NCI-H146 (cell line): ENCODE results near the gene EPAS1.
"Not testable (repeated sequence)": the region's sequence is repeated elsewhere in the genome, so short reads cannot be mapped to it uniquely, and the experiment has no call there.

Experiments used
- DNase-seq: peaks from one replicate; lab custom pipeline; 2025; lab: John Stamatoyannopoulos, UW

Gene EPAS1

DNA sequence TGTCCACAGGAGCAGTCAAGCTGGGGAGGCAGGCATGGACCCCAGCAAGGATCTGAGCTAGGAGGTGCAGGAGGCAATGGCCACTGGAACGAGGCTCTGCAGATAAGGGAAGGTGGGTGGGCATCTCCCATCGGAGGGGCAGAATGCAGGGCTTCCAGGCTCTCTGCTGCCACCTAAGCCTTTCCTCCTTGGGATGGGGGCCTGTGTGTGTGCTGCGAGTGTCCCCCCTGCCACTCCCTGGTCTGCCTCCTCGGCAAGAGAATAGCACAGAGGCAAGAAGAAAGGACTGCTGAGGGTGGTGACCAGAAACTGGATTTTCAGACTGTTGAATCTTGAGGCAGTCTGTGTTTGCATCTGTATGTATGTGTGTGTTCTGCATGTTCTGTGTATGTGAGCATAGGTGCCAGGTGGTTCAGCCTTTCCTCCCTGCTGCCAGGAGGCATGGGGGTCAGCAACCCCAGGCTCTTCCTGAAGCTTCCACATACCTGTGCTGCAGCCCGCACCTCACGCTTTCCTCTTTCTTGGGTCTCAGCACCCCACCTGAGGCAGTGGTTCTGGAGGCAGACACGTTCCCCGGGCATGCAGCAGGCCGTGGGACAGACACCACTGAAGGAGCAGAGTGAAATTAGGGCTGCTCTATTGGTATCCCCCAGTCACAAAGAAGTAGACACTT, 86.7 kb downstream of the EPAS1 start:
- DNase-seq: no peak

DNA sequence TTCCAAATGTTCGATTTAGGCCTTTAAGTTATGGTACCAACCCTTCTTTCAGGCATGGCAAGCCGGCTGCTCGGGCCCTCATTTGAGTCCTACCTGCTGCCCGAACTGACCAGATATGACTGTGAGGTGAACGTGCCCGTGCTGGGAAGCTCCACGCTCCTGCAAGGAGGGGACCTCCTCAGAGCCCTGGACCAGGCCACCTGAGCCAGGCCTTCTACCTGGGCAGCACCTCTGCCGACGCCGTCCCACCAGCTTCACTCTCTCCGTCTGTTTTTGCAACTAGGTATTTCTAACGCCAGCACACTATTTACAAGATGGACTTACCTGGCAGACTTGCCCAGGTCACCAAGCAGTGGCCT, 87.2 kb downstream of the EPAS1 start:
- DNase-seq: no peak

DNA sequence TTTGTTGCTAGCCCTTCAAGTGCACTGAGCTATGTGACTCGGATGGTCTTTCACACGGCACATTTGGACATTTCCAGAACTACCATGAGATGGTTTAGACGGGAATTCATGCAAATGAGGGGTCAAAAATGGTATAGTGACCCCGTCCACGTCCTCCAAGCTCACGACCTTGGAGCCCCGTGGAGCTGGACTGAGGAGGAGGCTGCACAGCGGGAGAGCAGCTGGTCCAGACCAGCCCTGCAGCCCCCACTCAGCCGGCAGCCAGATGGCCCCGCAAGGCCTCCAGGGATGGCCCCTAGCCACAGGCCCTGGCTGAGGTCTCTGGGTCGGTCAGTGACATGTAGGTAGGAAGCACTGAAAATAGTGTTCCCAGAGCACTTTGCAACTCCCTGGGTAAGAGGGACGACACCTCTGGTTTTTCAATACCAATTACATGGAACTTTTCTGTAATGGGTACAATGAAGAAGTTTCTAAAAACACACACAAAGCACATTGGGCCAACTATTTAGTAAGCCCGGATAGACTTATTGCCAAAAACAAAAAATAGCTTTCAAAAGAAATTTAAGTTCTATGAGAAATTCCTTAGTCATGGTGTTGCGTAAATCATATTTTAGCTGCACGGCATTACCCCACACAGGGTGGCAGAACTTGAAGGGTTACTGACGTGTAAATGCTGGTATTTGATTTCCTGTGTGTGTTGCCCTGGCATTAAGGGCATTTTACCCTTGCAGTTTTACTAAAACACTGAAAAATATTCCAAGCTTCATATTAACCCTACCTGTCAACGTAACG, 88.8 kb downstream of the EPAS1 start:
- DNase-seq: no peak

DNA sequence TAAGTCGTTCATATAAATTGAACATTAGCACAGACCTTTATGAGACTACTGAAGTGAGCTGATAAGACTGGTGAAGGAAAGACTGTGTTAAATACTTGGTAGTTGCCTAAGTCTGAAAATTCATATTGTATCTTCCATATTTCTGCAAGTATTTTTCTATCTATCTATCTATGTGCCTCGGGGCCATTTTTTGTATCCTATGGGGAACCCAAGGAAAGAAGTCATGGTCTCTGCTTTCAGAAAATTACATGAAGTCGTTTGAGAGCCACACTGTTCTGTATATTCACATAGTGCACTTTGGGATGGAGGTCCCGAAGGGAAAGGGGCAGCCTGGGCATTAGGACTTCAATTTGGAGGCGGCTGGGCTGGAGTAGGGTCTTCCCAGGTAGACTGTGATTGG, 89.6 kb downstream of the EPAS1 start:
- DNase-seq: no peak

DNA sequence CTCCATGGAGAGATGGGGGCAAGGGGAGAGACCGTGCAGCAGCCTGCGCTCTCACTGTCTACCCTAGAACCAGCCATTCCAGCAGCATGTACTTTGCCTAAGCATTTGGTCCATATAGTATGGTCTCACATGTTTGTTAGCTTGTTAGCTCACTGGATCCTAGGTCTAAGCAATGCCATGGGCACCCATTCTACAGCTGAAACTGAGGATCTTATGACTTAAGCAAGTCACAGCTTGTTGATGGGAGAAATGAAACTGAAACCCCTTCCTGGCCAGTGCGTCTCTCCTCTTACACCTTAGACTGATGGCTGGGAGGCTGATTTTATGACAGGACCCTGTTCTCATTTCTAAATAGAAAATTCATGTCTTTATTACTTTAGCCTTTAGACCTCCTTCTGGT, 90.1 kb downstream of the EPAS1 start:
- no peak for DNase-seq

DNA sequence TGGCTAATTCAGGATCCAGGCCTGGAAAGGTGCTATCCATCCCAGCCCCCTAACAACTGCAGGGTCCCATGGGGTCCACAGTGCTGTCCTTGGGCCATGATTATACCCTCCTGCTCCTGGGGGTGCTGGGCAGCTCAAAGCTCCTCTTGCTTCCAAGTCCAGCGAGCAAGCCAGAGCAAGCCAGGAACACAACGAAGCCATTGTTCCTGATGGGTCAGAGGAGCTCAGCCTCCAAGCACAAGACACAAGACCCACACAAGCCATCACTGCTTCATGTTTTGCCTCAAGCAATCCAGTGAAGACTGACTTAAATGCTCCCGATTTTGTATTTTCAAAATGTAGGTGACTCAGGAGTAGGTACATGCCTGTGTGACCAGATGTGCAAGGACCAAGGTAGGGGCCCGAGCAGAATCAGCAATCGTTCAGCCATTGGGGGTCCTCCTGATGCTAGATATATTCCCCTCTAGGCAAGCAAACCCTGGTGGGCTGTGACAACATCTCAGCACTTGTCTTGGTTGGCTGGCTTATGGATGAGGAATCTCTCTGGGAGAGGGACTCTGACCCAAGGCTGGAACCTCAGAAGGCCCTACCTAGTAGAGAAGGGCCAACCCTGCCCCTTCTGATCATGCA, 90.8 kb downstream of the EPAS1 start:
- no peak for DNase-seq

DNA sequence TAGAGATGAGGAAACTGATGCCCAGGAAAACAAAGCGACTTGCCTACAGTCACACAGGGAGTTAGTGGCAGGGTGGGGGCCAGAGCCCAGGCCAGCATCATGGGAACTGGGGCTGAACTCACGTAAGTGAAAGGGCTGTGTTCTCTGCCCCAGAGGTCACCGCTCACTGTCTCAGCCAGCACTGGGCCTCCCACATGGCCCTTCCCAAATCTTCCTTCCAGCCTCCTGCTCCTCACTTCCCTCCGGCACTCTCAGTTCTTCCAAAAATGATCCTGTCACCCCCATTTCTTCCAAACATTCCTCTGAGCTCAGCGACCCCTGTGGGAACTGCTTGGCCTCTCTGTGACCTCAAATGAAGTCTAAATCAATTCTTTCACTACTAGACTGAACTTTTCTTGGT, 91.7 kb downstream of the EPAS1 start:
- DNase-seq: no peak

DNA sequence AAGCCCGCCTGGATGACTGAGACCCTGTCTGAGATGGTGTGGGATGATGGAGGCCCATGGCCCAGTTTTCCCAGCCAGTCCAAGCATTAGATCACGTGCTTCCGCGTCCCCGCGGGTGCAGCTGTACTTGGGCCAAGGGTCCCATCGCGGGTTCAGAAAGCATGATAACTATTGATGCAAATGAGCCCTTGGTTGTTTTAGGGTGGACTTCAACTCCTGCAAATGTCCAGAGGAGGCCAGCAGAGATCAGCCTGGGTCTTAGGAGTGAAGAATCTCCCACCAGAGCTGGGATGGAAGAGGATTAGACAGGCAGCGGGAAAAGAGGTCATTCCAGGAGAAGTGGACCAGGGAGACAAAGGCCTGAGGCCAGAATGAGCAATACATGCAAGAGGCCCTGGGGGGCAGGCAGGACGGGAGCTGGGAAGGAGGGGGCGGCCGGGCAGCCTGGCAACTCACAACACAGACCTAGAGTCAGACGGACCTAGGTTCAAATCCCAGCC, 92.3 kb downstream of the EPAS1 start:
- DNase-seq: no peak

DNA sequence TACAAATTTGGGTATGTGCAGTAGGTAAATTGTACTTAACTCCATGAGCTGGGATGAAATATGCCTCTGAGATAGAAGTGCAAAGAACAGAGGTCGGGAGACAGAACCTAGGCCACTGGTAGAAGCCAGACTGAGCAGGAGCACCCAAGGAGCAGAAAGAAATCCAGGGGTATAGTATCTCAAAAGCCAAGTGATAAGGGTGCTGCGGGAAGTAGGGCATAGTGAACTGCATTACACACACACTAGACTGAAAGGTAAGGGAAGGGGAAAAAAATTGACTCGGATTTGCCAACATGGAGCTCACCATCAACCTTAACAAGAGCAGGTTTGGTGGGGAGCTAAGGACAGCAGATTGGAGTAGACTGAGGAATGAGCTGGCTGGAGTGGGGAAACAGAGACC, 92.8 kb downstream of the EPAS1 start:
- DNase-seq: no peak

DNA sequence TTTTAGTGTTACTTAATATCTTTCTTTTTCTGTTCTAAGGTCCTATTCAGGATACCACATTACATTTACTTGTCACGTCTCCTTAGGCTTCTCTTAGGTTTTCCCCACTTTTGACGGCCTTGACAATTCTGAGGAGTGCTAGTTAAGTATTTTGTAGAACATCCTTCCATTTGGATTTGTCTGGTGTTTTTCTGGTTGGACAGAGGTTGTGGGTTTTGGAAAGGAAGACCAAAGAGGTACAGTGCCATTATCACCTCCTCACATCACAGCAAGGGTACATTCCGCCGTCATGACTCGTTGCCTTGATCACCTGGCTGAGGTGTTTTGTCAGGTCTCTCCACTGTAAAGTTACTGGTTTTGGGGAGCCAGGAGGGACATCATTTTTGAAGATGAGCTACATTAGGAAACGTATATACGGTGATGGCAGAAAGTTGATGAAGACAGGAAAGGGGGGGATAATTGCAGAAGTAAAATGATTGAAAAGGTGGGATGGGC, 93.7 kb downstream of the EPAS1 start:
- DNase-seq: no peak

DNA sequence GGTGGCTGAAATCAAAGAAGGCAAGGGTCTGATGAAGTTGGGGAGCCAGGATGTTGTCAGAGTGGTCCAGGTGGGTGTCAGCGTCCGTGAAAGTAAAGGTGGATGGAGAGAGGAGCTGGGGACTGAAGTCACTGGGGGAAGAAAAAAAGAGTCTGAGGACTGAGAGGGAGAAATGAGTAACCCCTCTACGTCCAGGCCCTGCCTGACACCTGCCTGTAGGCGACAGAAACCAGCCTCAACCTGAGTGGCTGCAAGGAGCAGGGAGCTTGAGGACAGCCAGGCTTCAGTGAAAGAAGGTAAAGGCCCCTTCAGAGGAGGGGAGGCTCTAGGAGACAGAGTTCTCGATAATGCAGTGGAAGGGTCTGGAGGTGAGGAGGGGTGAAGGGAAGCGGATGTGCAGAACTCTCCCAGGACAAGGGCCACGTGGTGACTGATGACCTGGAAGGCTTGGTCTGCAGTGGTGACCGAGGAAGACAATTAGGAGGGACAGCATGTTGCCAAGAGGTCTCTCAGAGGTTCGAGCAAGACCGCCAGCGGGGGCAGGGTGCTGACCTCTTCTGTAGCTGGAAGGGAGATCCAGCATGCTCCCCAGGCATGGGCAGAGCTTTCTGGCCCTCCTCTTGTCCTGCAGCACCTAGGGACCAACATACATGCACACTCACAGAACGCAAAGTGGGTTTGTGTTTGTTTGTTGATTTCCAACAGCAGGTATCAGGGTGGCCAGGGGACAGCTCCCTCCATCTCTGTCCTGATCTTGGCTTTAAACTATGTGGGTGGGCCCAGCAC, 95.5 kb downstream of the EPAS1 start:
- DNase-seq: no peak

DNA sequence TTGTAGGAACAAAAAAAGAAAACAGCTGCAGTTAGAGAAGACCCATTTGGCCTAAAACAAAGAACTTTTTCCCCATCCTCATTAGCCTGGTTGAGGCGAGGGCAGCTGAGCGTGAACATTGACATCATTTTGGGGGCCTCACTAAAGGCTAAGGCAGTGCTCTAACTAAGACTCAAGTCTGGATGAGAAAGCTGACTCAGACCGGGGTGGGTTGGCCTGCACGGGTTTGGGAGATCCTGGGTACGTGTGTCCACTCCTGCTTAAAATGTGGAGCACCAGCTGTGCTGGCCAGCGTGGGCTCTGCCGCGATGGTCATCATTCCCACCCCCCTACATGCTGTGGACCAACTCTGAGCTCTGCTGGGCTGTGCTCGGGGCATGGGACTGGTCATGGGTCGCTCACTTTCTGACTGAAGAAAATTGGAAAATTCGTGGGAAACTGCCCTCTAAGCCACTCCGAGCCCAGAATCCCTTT, 96.2 kb downstream of the EPAS1 start:
- no peak for DNase-seq

DNA sequence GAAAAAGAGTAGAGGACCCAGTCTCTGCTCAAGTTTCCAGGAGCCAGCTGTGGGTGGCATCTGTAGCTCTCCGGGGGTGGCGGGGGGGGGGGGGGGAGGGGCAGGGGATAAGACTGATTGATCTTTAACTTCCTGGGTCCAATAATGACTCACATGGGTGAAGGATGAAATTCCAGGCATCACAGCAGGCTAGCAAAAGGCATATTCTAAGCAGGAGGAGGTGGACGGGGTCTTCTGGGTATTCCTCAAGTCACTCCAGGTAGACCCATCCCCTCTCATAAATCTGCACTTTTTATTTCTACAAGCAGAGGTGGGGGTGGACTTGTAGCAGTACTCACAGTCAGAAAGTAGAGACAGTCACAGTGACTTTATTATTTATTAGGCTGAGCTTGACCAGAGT, 96.7 kb downstream of the EPAS1 start:
- DNase-seq: no peak

DNA sequence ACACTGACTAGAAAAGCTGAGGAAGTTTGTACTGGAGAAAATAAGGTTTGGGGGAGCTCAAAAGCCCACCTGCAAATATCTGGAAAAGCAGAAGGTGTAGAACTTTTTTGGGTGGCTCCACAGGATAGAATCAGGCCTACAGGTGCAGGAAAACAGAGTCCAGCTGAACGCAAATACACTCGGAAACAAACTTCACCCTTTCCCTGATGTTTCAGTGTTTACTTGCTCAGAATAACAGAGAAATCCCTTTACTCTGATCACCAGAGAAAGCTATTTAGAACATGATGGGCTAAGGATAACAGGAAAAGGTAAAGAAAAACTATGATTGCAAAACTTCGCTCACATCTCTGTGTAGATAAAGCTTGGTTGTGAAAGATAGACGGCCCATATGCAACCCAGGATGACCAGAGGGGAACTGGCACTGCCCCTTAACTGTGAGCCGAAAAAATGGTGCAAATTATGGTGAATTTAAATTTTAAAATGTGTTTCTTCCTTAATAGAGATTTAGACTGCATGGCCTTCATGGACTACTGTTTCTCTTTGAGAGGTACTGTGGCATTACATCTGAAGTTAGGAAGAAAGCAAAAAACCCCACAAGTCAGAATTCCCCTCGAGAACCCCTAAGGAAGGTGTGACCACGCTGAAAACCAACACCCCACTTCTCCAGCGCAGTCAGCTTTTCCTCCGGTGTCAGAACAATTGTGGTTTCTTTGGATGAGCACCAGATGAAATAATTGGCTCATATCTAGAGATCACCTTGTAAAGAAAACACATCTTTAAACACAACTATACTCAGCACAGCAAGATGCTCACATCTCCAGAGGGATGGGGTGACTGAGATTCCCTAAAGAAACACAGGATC, 97.7 kb downstream of the EPAS1 start:
- no peak for DNase-seq

DNA sequence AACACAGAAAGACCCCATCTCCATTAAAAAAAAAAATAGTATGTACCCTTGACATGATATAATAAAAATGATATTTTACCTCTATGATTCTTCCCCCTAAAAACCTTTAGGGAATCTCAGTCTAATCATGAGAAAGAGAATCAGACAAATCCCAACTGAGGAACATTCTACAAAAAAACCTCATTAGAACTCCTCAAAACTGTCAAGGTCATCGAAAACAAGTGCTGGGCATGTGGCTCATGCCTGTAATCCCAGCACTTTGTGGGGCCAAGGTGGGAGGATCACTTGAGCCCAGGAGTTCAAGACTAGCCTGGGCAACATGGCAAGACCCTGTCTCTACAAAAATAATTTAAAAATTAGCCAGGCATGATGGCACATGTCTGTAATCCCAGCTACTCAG, 98.5 kb downstream of the EPAS1 start:
- DNase-seq: not testable (repeated sequence)

DNA sequence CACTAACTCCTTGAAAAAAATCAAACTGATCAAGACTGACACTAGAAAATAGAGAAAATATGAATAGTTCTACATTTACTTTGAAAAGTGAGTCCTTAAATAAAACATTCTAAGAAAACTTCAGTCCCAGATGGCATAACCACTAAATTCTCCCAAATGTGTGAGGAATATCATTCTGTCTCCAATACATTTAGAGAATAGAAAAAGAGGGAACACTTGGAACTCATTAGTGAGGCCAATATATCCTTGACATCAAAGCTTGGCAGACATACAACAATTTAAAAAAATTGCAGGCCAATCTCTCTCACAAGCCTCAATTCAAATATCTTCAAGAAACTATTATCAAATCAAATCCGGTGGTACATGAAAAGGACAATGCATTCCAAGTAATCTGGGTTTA, 102.8 kb downstream of the EPAS1 start:
- DNase-seq: no peak

DNA sequence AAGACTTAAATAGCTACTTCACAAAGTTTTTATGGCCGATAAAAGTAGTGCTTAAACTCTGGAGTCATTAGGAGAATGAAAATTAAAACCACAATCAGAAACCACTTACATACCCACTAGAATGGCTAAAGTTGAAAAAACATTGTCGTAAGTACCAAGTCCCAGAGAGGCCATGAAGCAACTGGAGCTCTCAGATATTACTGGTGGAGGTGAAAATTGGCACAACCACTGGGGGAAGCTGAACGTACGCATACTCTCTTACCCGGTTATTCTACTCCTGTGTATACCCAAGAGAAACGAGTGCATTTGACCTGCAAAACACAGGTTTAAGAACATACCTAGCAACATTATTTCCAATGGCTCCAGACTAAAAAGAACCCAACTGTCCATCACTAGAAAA, 105.7 kb downstream of the EPAS1 start:
- DNase-seq: no peak

DNA sequence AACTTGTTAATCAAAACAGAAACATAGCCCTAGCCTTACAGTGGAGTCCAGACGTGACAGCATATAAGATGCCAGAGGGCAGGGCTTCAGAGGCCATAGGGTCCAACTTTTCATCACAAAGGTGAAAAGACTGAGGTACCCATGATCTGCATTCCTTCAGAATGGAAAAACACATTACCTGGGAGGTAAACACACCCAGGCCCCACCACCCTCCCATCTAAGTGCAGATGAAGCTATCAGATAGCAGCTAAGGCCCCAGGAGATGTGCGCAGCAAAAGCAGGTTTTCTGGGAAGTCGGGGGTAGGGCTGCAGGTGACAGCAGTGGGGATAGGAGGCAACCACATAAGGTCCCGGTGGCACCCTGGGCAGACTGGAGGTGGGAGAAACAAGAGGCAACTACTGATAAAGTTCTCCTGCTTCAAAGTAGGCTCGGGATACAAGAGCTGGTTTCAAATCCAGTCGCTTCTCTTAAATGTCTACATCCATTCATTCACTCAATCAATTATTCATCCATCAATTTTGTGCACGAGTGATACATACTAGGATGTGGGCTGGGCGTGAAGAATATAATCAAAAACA, 107.1 kb downstream of the EPAS1 start:
- no peak for DNase-seq

DNA sequence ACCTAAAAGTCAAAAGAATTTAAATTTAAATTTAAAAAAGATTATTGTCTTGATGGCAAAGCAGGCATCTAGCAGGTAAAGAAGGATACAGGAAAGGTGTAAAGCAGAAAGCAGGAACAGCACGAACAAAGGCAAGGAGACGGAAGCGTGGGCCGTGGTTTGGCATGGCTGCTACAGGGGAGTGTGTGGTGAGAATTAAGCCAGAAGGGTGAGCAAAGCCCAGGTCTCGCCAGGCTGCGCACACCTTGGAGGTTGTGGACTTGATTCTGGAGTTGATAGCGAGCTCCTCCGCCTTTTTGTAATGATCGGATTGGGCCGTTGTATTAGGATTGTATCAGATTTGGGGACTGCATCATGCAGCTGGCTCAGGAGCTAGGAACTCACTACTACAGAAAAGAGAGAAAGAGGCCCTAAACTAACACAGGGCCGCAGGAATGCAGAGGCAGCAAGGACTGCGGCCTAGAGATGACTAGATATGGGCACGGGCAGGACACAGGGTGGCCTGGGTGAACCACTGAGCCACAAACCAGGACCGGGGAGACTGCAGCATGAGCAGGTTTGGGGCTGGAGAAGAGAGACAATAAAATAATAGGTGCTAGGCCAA, 110.7 kb downstream of the EPAS1 start:
- DNase-seq: no peak

DNA sequence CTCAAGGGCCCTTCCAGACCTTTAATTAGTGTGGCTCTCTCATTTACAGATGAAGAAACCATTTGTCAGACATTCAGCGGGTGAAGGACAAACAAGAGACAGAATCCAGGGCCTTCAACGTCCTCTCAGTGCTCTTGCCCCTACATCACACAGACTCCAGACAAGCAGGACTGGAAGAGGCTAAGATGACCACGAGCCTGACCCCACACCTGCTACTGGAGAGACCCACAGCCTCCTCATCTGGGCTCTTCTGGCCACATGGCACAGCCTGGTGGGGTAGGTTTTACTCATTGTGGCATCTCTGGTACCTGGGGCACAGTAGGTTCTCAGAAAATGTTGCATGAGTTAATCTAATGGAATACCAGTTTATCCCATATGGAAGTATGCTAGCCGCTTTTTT, 112.5 kb downstream of the EPAS1 start:
- no peak for DNase-seq
